Activated CD4-positive, CD25-positive, alpha-beta regulatory T cell treated with anti-CD3 and anti-CD28 coated beads, Interleukin-2, amount 50 U/mL, for 24 hours (primary cell): ENCODE measurements around the gene THBS3.
A peak's percentile ranks its signal among the peaks of the same experiment; 100 is the strongest.
"Not testable (repeated sequence)": the region's sequence is repeated elsewhere in the genome, so short reads cannot be mapped to it uniquely, and the experiment has no call there.

ENCODE experiments used
- ATAC-seq, 2 donors: fragments of 150-1000 bp; cut with Tn5 transposase; one replicate each; pipeline ENCODE4 v1.10.0; 2021; ENCODE audit warnings: mild to moderate bottlenecking in 1 of 2, moderate library complexity in 1 of 2

THBS3 gene

DNA sequence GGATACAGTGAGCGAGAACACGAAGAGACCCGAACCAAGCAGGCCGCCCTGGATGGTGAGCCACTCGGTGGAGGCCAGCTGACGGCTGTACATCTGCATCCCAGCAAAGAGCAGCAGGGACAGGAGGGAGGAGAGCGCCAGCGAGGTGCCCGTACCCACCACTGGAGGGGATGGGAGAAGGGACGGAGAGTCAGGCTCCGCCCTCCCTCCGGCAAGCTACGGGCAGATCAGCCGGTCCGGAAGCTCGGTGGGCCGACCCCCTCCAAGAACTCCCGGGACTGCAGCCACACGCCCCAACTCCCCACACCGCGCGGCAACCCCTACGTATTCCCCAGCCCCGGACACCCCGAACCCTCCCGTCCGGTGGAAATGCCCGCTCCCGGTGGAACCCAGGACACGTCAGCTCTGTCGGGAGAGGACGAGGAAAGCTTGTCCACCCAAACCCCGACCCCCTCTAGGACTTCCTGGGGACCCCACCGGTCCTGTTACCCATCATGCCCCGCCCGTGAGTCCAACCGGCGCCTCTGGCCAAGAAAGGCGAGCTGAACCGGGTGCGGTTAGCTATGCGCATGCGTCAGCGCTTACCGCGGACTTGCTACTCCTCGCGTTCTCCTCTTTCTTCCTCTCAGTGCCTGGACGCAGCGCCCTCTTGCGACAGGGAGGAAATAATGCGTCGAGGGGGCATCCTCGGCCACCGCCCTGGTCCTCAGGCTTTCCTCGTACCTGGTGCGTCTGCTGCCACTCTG, 34.8 kb downstream of the THBS3 start, which contains the start of gene KRTCAP2:
TSS of gene KRTCAP2 (minus strand) at position 573 of the 746 bp plus-strand sequence. CDS start at position 493, 80 bp downstream.
- ATAC-seq: peak; percentile 85 to 88

DNA sequence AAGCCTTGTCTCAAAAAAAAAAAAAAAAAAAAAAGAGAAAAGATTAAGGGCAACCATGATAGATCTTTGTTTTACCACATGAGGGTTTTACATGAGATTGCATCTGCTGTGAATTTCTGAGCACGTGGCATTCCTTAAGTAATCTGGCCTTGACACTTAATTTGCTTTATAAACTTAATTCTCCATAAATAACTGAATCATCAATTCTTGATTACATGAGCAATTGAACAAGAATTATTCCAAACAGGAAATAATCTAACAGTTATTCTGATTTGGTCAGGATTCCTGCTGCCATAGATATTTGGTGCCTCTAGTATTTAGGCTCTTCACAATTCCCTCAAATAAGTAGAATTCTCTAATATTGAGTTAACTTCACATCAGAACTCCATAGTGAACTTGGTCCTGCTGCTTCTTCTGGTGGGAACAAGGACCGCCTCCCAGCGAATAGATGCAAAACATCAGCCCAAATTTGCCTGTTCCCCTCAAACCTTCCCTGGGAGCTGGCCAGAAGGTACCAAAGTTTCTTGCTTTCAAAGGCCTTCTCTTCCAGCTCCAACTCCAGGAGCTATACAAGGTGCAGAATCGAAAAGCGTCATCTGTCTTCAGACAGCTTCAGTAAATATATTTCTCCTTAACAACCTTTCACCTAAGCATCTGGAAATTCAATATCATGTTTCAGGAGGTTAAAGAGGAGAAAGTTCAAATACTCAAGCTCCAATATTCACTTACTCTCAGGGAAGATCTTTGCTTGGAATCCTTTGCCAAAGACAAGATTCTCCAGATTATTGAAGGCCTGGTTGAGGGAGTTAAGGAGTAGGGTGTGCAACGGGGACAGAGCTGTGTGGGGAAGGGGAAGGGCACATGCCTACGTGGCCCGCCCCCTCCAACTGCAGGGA, 35.6 kb downstream of the THBS3 start:
- ATAC-seq: peak; percentile 22 to 34

DNA sequence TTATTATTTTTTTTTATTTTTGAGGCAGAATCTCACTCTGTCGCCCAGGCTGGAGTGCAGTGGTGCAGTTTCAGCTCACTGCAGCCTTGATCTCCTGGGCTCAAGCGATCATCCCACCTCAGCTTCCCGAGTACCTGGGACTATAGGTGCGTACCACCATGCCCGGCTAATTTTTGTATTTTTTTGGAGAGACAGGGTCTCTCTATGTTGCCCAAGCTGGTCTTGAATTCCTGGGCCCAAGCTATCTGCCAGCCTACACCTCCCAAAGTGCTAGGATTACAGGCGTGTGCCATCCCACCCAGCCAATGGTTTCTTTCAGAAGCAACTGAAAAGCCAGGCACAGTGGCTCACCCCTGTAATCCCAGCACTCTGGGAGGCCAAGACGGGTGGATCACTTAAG, 36.9 kb downstream of the THBS3 start:
- ATAC-seq: no peak

- ATAC-seq: no peak
Measured at GRCh38 chr1:155170101-155170785, 37.5 kb downstream of the THBS3 start.

DNA sequence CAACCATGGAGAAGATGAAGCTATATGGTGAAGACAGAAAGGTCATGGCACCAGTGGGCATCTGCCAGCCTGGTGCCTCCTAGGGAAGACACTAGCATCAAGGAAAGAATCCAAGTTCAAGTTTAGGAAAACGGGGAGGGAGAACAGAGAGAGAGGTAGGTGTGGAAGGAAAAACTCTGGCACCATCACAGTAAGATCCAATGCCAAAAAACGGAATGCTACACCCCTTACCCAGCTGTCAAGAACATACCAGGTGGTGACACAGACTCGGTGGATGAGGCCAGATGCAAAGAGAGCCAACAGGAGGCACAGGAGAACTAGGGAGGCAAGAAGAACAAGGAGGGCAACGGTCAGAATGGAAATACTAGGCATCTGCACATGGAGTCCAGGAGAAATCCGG, 38.2 kb downstream of the THBS3 start:
- ATAC-seq: no peak

DNA sequence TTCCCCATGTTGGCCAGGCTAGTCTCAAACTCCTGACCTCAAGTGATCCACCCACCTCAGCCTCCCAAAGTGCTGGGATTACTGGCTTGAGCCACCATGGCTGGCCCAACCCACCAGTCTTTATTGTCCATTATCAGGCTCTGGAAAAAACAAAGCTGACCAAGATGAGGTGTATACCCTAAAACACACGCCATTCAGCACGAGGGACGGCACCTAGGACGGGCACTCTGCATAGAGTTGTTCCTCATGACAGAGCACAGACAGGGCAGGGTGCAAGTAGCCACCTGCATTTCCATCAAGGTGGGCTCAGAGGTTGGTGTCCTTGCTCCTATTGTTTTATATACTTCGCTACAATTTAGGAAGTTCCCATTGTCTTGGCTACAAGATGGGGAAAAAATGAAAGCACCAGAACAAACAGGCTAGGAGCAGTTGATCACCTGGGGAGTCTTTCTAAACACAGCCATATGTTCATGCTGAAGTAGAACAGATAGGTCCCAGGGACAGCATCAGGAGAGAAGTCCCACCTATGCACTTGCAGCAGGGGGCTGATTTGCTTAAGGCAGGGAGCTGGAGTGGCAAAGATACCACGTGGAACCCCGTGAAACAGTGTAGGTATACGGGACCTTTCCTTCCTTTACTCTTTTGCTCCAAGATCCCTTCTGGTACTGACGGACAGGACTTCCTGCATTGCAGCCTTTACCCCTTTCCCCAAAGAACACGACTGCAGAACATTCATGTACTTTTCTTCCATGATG, 39.1 kb downstream of the THBS3 start:
- no peak for ATAC-seq

GRCh38 chr1:155168105-155168445, 39.6 kb downstream of the THBS3 start:
- ATAC-seq: not testable (repeated sequence)

DNA sequence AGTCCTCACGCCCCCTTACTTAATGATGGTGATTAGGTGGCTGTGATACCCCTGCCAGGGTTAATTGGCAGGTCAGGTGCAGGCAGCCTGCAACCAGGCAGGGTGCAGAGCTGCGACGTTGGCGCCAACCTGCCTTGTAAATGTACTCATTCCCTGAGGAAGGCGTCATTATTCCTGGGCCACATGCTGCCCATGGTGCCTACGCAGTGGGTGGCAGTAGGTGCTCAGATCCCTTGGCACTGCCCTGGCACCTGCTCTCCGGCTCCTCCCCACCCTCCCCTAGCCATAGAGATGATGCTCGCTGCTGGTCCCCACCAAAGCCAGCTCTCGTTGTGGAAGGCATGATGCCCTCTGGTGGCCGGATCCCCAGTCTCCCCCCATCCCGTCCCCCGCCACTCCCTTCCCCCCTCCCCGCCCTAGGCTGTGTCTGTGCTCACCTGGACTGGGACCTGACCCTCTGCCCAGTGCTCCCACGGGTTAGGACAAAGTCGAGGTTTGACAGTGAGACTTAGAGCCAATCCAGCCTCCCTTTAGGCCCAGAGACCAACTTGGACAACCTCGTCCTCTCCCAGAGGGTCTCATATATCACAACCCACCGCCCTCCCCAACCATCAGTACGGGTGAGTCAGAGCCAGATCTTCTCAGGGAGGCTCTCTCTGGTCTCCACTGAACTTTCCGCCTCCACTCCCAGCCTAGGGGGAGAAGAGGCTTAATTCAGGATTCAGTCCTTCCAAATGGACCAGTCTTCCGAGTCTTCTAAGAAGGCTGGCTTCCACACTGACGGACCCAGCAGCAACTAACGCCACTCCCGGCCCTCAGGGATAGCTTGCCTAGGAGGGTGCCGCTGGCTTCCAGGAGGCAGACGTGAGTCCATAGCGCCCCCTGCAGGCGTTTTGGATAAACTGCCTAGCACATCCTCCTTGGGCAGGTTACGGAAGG, 40.3 kb downstream of the THBS3 start:
- ATAC-seq: peak; percentile 72 to 79

DNA sequence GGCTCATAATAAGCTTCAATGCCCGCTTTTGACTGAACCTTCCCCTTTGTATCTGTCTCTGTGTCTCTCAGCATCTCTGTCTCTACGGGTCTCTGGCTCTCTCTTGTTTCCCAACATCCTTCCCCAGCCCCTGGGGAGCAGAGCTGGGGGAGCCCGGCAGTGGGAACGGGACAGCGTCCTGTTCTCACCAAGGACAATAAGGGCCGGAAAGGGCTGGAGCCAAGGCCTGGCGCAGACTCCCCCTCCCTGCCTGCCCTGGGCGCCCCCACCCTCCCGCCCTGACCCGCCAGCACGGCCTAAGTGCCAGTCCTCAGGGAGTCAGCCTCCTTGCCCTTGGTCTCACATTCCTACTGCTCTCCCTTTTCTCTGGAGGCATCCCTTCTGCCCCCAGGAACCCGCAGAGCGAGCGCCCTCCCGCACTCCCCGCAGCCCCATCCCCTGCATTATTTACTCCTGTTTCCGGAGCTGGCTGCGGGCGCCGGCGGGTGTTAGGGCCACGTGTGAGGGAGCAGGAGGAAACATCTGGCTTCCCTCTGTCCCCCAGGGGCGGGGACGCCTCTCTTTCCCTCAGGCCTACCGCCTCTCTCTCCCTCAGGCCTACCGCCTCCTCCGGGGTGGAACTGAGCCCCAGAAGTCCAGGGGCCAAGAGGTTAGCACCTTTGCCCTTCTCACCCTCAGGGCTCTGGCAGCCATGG, 41.1 kb downstream of the THBS3 start:
- no peak for ATAC-seq

DNA sequence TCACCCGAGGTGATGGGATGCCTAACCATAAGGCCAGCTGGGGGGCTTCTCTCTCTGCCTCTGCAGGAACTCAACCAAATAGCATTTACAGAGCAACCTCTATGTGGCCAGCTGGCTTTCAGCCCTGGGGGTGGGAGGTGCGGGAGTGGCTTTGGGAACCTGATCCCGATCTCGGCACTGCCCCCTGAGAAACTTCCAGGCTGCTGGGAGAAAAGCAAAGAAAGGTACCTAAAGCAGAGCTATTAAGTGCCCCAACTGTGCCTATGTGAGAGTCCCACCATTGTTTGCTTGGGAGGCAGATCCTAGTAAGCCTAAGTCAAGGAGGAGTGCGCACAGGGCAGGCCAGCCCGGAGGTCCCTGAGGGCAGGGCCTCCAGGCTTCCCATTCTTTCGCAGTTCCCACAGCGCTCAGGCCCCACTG, 41.6 kb downstream of the THBS3 start:
- ATAC-seq: no peak

- ATAC-seq: not testable (repeated sequence)
Measured at GRCh38 chr1:155164625-155165024, 43.1 kb downstream of the THBS3 start.

DNA sequence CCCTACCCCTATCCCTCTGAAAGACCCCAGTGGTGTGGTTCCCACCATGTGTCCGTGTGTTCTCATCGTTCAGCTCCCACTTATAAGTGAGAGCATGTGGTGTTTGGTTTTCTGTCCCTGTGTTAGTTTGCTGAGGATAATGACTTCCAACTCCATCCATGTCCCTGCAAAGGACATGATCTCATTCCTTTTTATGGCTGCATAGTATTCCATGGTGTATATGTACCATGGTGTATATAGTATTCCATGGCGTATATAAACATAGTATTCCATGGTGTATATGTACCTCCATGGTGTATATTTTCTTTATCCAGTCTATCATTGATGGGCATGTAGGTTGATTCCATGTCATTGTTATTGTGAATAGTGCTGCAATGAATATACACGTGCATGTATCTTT, 43.9 kb downstream of the THBS3 start:
- ATAC-seq: not testable (repeated sequence)

DNA sequence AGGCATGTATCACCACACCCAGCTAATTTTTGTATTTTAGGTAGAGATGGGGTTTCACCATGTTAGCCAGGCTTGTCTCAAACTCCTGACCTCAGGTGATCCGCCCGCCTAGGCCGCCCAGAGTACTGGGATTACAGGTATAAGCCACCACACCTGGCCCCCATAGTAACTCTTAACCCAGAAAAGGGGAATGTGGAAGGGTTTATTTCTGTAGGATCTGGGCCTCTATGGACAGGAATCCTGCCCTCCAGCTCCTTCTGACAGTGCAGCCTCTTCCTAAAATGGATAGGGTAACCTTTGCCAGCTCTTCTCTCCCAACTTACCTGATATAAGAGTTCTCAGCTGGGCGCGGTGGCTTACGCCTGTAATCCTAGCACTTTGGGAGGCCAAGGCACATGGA, 45.1 kb downstream of the THBS3 start:
- ATAC-seq: not testable (repeated sequence)

GRCh38 chr1:155160128-155160527, 47.6 kb downstream of the THBS3 start:
- ATAC-seq: no peak

- no peak for ATAC-seq
Measured at GRCh38 chr1:155158991-155159390, 48.7 kb downstream of the THBS3 start.

GRCh38 chr1:155155996-155156643, 51.6 kb downstream of the THBS3 start:
- ATAC-seq: not testable (repeated sequence)
